ENCODE measurements around the gene ARID4B. TPM values are rescaled to one million over a fixed set of nuclear protein-coding genes. Genes with fewer than 3 reads are reported as not detected.
"Not testable (repeated sequence)": the region's sequence is repeated elsewhere in the genome, so short reads cannot be mapped to it uniquely, and the experiment has no call there.

The ARID4B gene
- total RNA-seq, 1 experiment from 2014 or later, result 56.6 TPM

DNA sequence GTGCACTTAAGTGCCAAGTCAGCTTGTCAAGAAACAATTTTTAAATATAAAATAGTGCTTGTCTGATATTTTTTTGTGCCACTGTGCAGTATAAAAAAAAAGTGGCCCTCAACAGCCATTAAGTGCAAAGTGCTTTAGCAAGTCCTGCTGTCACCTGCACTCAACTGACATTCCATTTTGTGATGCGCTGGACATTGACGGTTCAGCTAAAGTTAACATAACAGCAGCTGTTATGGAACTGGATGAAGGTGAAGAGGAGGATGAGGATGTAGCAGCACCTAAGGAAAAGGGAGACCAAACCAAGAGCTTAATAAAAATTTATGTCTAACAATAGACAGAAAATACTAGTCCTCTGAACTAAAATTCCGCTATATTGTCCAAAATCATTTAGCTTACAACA lies 159.6 kb downstream of the ARID4B start:
- Mint-ChIP-seq H3K4me1 (ENCODE audit: low read depth, unreplicated experiment) (no peaks in the 10 kb centered on the region), H3K9me3 (ENCODE audit: low read depth, unreplicated experiment) (no peaks in the 10 kb centered on the region), H3K27ac (ENCODE audit: unreplicated experiment) (no peak overlapping the region), H3K4me3 (ENCODE audit: low read depth, unreplicated experiment) (no peak overlapping the region), H3K27me3 (ENCODE audit: unreplicated experiment) (no peaks in the 10 kb centered on the region), H3K36me3 (ENCODE audit: insufficient read depth, unreplicated experiment) (peaks cover 42% of the 10 kb centered on the region)
- intact Hi-C loops (cut with micrococcal nuclease; ENCODE audit: unreplicated experiment), result no loop called here
- DNase-seq, result no peak
- TF ChIP-seq, protein P1, sequence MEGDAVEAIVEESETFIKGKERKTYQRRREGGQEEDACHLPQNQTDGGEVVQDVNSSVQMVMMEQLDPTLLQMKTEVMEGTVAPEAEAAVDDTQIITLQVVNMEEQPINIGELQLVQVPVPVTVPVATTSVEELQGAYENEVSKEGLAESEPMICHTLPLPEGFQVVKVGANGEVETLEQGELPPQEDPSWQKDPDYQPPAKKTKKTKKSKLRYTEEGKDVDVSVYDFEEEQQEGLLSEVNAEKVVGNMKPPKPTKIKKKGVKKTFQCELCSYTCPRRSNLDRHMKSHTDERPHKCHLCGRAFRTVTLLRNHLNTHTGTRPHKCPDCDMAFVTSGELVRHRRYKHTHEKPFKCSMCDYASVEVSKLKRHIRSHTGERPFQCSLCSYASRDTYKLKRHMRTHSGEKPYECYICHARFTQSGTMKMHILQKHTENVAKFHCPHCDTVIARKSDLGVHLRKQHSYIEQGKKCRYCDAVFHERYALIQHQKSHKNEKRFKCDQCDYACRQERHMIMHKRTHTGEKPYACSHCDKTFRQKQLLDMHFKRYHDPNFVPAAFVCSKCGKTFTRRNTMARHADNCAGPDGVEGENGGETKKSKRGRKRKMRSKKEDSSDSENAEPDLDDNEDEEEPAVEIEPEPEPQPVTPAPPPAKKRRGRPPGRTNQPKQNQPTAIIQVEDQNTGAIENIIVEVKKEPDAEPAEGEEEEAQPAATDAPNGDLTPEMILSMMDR (IDR thresholded peaks at IDR 0.05; ENCODE audit: unreplicated experiment), result no peak
- no TSS peak for BruUV-seq (replicated peaks)
- CTCF ChIA-PET, result no interaction called here

DNA sequence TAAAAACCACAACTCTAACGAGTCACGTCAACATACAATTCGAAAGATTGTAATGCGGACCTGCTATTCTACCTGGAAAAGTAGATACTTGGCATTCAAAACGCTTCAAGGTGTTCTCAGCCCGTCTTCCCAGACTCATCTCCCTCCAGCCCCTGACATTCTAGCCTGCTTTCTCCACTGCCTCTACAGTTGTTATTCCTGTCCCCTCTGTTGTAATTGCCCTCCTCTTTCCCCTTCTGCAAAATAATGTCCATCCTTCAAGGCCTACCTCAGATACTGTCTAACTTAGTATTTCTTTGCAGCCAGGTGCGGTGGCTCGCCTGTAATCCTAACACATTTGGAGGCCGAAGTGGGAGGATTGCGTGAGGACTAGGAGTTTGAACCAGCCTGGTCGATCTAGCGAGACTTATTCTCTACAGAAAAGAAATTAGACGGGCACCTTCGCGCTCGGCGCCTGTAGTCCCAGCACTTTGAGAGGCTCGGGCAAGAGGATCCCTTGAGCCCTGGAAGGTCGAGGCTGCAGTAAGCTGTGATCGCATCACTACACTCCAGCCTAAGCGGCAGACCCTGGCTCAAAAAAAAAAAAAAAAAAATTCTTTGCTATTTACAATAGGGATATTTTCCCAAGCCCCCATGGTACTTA lies 166.2 kb downstream of the ARID4B start:
- BruUV-seq (replicated peaks), result TSS peak; percentile 88

DNA sequence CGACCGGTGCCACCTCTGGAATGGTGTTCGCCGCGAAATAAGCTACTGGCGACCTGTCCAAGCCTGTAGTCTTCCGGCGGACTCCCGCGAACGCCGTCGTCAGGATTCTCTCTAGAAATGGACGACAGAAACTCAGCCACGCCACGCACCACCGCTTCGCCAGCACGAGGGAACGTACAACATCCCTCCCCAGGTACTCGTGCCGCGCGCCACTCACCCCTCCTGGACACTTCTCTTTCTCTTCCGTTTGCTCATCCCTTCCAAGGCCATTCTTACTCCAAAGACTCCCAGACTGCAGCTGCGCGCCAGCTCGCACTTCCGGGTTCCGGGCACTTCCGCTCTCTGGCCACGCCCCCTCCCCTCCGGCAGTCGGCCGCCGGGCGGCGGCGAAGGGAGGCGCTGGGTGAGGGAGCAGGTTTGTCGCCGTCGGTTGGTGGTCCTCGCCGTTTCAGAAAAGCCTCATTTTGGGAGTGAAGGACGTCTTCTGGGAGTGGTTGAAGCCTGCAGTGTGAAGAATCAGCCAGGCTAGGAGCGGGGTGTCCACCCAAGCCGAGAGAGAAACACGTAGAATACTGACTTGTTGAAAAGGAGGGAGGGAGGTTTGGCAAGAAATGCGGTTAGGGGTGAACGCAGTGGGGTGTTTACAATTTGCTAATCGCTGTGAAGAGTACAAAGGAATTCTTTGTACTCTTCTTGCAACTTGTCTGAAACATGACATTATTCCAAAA lies 166.9 kb downstream of the ARID4B start, which contains the start of gene RBM34:
Gene RBM34 (minus strand): TSS at position 294 of the 728 bp plus-strand sequence. CDS start 24 bp downstream, at position 270.
- BruUV-seq (replicated peaks), result no TSS peak
- TF ChIP-seq, protein P1 (IDR thresholded peaks at IDR 0.05; ENCODE audit: unreplicated experiment), result no peak
- H3K4me3 Mint-ChIP-seq (ENCODE audit: low read depth, unreplicated experiment), result peak within 1 kb of the TSS; percentile 84
- H3K27ac Mint-ChIP-seq (ENCODE audit: unreplicated experiment), result peak within 1 kb of the TSS; percentile 83
- CTCF ChIA-PET, result interaction anchor here (0.6 to 1.4 kb wide), 5 partner anchors 31 to 666 kb away, joined by 3 to 4 read pairs (median 3); no protein-coding TSS in a partner anchor
- H3K4me1 Mint-ChIP-seq (ENCODE audit: low read depth, unreplicated experiment), result no peaks in the 10 kb centered on the region
- peak; percentile 96 for DNase-seq
- H3K9me3 Mint-ChIP-seq (ENCODE audit: low read depth, unreplicated experiment), result no peaks in the 10 kb centered on the region
- no peaks in the 10 kb centered on the region for H3K27me3 Mint-ChIP-seq (ENCODE audit: unreplicated experiment)
- peaks cover 44% of the 10 kb centered on the region for H3K36me3 Mint-ChIP-seq (ENCODE audit: insufficient read depth, unreplicated experiment)
- intact Hi-C loops (cut with micrococcal nuclease; ENCODE audit: unreplicated experiment), result loop anchor here (5.0 kb wide), 1 partner anchor 256 kb away; no protein-coding TSS in a partner anchor

More for the DNA sequence above, 166.2 kb downstream of the ARID4B start:
- peak overlapping the region; percentile 83 for H3K27ac Mint-ChIP-seq (ENCODE audit: unreplicated experiment)
- H3K27me3 Mint-ChIP-seq (ENCODE audit: unreplicated experiment), result no peaks in the 10 kb centered on the region
- H3K4me1 Mint-ChIP-seq (ENCODE audit: low read depth, unreplicated experiment), result no peaks in the 10 kb centered on the region
- CTCF ChIA-PET, result interaction anchor here (1.4 kb wide), 2 partner anchors 32 to 254 kb away, joined by 3 to 4 read pairs; no protein-coding TSS in a partner anchor
- TF ChIP-seq, protein P1 (IDR thresholded peaks at IDR 0.05; ENCODE audit: unreplicated experiment), result no peak
- H3K9me3 Mint-ChIP-seq (ENCODE audit: low read depth, unreplicated experiment), result no peaks in the 10 kb centered on the region
- H3K36me3 Mint-ChIP-seq (ENCODE audit: insufficient read depth, unreplicated experiment), result peaks cover 44% of the 10 kb centered on the region
- H3K4me3 Mint-ChIP-seq (ENCODE audit: low read depth, unreplicated experiment), result peak overlapping the region; percentile 84
- intact Hi-C loops (cut with micrococcal nuclease; ENCODE audit: unreplicated experiment), result loop anchor here (5.0 kb wide), 1 partner anchor 255 kb away; no protein-coding TSS in a partner anchor
- DNase-seq, result no peak

DNA sequence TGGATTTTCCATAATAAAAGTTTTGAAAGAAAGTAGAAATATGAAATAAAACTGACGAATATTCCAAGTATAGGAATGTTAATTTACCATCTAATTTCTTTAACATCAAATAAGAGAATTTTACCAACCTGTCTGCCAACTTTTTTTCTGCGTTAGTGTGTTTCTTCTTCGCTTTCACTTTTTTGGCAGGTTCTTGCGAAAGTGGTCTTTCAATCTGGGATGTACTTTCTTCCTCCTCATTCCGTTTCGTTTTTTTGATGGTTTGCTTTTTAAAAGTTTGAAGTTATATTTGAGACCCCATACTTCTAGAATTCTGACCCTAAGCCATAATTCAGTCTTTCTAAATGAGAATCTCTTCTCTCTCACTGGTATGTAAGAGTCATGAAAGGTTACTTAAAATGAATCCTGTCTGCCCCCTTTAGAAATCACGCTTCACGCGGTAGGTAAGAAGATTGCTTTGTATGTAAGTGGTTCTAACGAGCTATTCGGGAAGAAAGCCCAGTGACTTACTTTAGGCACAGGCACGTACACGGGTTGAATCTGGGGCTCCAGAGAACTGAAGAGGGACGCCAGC lies 167.5 kb downstream of the ARID4B start:
- CTCF ChIA-PET, result interaction anchor here (0.6 to 1.4 kb wide), 5 partner anchors 31 to 665 kb away, joined by 3 to 4 read pairs (median 3); no protein-coding TSS in a partner anchor
- H3K27me3 Mint-ChIP-seq (ENCODE audit: unreplicated experiment), result no peaks in the 10 kb centered on the region
- no peaks in the 10 kb centered on the region for H3K9me3 Mint-ChIP-seq (ENCODE audit: low read depth, unreplicated experiment)
- TF ChIP-seq, protein P1 (IDR thresholded peaks at IDR 0.05; ENCODE audit: unreplicated experiment), result no peak
- BruUV-seq (replicated peaks), result TSS peak; percentile 77
- H3K36me3 Mint-ChIP-seq (ENCODE audit: insufficient read depth, unreplicated experiment), result peaks cover 44% of the 10 kb centered on the region
- DNase-seq, result no peak
- no peaks in the 10 kb centered on the region for H3K4me1 Mint-ChIP-seq (ENCODE audit: low read depth, unreplicated experiment)
- intact Hi-C loops (cut with micrococcal nuclease; ENCODE audit: unreplicated experiment), result loop anchor here (5.0 kb wide), 1 partner anchor 257 kb away; no protein-coding TSS in a partner anchor
- peak overlapping the region; percentile 84 for H3K4me3 Mint-ChIP-seq (ENCODE audit: low read depth, unreplicated experiment)
- peak overlapping the region; percentile 83 for H3K27ac Mint-ChIP-seq (ENCODE audit: unreplicated experiment)

DNA sequence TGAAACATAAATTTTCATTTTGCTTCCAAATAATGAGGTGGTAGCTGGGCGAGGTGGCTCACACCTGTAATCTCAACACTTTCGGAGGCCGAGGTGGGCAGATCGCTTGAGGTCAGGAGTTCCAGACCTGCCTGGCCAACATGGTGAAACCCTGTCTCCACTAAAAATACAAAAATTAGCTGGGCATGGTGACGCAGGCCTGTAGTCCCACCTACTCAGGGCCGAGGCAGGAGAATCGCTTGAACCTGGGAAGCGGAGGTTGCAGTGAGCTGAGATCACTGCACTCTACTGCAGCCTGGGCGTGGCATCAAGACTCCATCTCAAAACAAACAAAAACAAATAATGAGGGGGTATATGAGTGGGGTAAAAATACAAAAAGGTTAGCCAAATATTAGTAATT lies 168.0 kb downstream of the ARID4B start:
- H3K9me3 Mint-ChIP-seq (ENCODE audit: low read depth, unreplicated experiment); H3K27me3 Mint-ChIP-seq (ENCODE audit: unreplicated experiment); H3K27ac Mint-ChIP-seq (ENCODE audit: unreplicated experiment); H3K4me1 Mint-ChIP-seq (ENCODE audit: low read depth, unreplicated experiment); DNase-seq; CTCF ChIA-PET; BruUV-seq (replicated peaks): not testable (repeated sequence)
- Mint-ChIP-seq H3K36me3 (ENCODE audit: insufficient read depth, unreplicated experiment) (peaks cover 41% of the 10 kb centered on the region), H3K4me3 (ENCODE audit: low read depth, unreplicated experiment) (peak overlapping the region; percentile 84)
- intact Hi-C loops (cut with micrococcal nuclease; ENCODE audit: unreplicated experiment), result loop anchor here (5.0 kb wide), 1 partner anchor 257 kb away; no protein-coding TSS in a partner anchor

DNA sequence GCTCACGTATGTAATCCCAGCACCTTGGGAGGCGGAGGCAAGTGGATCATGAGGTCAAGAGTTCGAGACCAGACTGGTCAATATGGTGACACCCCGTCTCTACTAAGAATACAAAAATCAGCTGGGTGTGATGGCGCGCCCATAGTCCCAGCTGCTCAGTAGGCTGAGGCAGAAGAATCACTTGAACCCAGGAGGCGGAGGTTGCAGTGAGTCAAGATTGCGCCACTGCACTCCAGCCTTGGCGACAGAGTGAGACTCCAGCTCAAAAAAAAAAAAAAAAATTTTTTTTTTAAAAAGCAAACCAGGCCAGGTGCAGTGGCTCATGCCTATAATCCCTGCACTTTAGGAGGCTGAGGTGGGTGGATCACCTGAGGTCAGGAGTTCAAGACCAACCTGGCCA lies 168.7 kb downstream of the ARID4B start:
- H3K27me3 Mint-ChIP-seq (ENCODE audit: unreplicated experiment); H3K4me1 Mint-ChIP-seq (ENCODE audit: low read depth, unreplicated experiment); H3K27ac Mint-ChIP-seq (ENCODE audit: unreplicated experiment); DNase-seq; H3K9me3 Mint-ChIP-seq (ENCODE audit: low read depth, unreplicated experiment); H3K4me3 Mint-ChIP-seq (ENCODE audit: low read depth, unreplicated experiment); intact Hi-C loops (cut with micrococcal nuclease; ENCODE audit: unreplicated experiment); BruUV-seq (replicated peaks): not testable (repeated sequence)
- H3K36me3 Mint-ChIP-seq (ENCODE audit: insufficient read depth, unreplicated experiment), result peaks cover 40% of the 10 kb centered on the region
- CTCF ChIA-PET, result interaction anchor here (0.6 to 0.7 kb wide), 3 partner anchors 19 to 499 kb away, joined by 3 to 5 read pairs (median 3); no protein-coding TSS in a partner anchor
